Measurements from ENCODE around the gene UPK3B. TPM values are rescaled to one million over a fixed set of nuclear protein-coding genes. Genes with fewer than 3 reads are reported as not detected.

Gene UPK3B
- total and polyA plus RNA-seq, 10 of the 15 experiments (the other 5 are each of a cell fraction or from before 2014, with no cell fraction given), result 0.16 to 0.72 (median 0.27) TPM; not detected in 5

GRCh38 chr7:76515999-76516443, 5.7 kb downstream of the UPK3B start:
- in situ Hi-C loops (cut with MboI), result loop anchor here (25.0 kb wide), 1 partner anchor 496 kb away; no protein-coding TSS in a partner anchor
- Histone ChIP-seq H2AFZ (ENCODE audit: control insufficient read depth, low read depth, low read length) (peak overlapping the region; percentile 72), H3K4me2 (ENCODE audit: control insufficient read depth, insufficient read depth) (peak overlapping the region; percentile 49; the same call in 1 of the 2 replicates), H3K27me3 (replicated peaks in 1 of 2; ENCODE audit: control insufficient read depth in 2 of 2, insufficient read depth in 2 of 2, low read length in 1 of 2) (no peaks in the 10 kb centered on the region), H3K9ac (ENCODE audit: control insufficient read depth, insufficient read depth, low read length) (no peak overlapping the region), H3K4me1 (ENCODE audit: control insufficient read depth, insufficient read depth, low read length) (no peaks in the 10 kb centered on the region), H3K27ac (ENCODE audit: control insufficient read depth, insufficient read depth) (no peak overlapping the region), H4K20me1 (ENCODE audit: control insufficient read depth, insufficient read depth) (no peaks in the 10 kb centered on the region), H3K9me3 (replicated peaks; ENCODE audit: control insufficient read depth, insufficient read depth, low read length) (no peaks in the 10 kb centered on the region), H3K4me3 (no peak overlapping the region), H3K79me2 (ENCODE audit: control insufficient read depth, insufficient read depth, low read length) (no peaks in the 10 kb centered on the region), H3K36me3 (ENCODE audit: control insufficient read depth in 2 of 2, insufficient read depth in 2 of 2, low read length in 1 of 2) (no peaks in the 10 kb centered on the region)
- ATAC-seq (peak; percentile 89), FAIRE-seq (peak; percentile 82), DNase-seq (ENCODE audit: low read depth, low spot score) (no peak)
- SMC1A ChIA-PET (ENCODE audit: uncharacterized antibody, unreplicated experiment), result no interaction called here
- RAD21 ChIA-PET (ENCODE audit: unreplicated experiment), result no interaction called here
- BruUV-seq (replicated peaks), result no TSS peak
- intact Hi-C loops (cut with micrococcal nuclease; ENCODE audit: unreplicated experiment), result loop anchor here (5.0 kb wide), 1 partner anchor 91 kb away; no protein-coding TSS in a partner anchor
- WGBS (ENCODE audit: insufficient coverage, insufficient replicate concordance, low lambda C conversion rate, missing lambda C conversion rate), result 5% methylated on average over 32 of the region's 32 CpGs
- POLR2A ChIA-PET, result no interaction called here
- CTCF ChIA-PET, result interaction anchor here (0.6 kb wide), 1 partner anchor 73 kb away, joined by 3 read pairs; no protein-coding TSS in a partner anchor
- TF ChIP-seq USF1 (IDR thresholded peaks at IDR 0.05; ENCODE audit: borderline replicate concordance, extremely low read length, insufficient read depth, low read depth, low read length), result no peak
- no peak for TF ChIP-seq CREB1 (IDR thresholded peaks at IDR 0.05; ENCODE audit: low read depth)
- TF ChIP-seq CHD4 (IDR thresholded peaks at IDR 0.05), result no peak
- no peak for TF ChIP-seq MYC (IDR thresholded peaks at IDR 0.05; ENCODE audit: insufficient read depth, insufficient read length, insufficient replicate concordance, low read length, severe bottlenecking)
- no peak for TF ChIP-seq ZNF24 (IDR thresholded peaks at IDR 0.05)
- peak; percentile 28; the same call in 1 of the 2 replicates for TF ChIP-seq PAX5 (IDR thresholded peaks at IDR 0.05; ENCODE audit: borderline replicate concordance, low read depth, low read length)
- TF ChIP-seq TCF7 (IDR thresholded peaks at IDR 0.05; ENCODE audit: borderline replicate concordance), result no peak
- TF ChIP-seq E2F8 (IDR thresholded peaks at IDR 0.05; ENCODE audit: low read depth, partially characterized antibody), result no peak
- no peak for TF ChIP-seq RCOR1 (conservative IDR thresholded peaks at IDR 0.05; ENCODE audit: low read depth, low read length)
- peak; percentile 95 for TF ChIP-seq SMC3 (IDR thresholded peaks at IDR 0.05; ENCODE audit: borderline replicate concordance, low read length)
- peak; percentile 83 for TF ChIP-seq YY1 (IDR thresholded peaks at IDR 0.05; ENCODE audit: low read depth, low read length)
- TF ChIP-seq ZNF622 (IDR thresholded peaks at IDR 0.05), result no peak
- no peak for TF ChIP-seq SIX5 (IDR thresholded peaks at IDR 0.05; ENCODE audit: low read depth, low read length, severe bottlenecking)
- no peak for TF ChIP-seq MTA3 (IDR thresholded peaks at IDR 0.05; ENCODE audit: borderline replicate concordance, low read length)
- peak; percentile 50; the same call in 1 of the 2 replicates for TF ChIP-seq BACH1 (IDR thresholded peaks at IDR 0.05; ENCODE audit: borderline replicate concordance)
- no peak for TF ChIP-seq NFYA (IDR thresholded peaks at IDR 0.05; ENCODE audit: borderline replicate concordance, low read depth, low read length)
- TF ChIP-seq SUPT20H (IDR thresholded peaks at IDR 0.05; ENCODE audit: borderline replicate concordance, control insufficient read depth, low read depth, low read length), result no peak
- TF ChIP-seq POLR2AphosphoS5 (IDR thresholded peaks at IDR 0.05; ENCODE audit: low read length), result no peak
- TF ChIP-seq BHLHE40 (IDR thresholded peaks at IDR 0.05; ENCODE audit: borderline replicate concordance in 1 of 2, low read depth in 2 of 2, low read length in 1 of 2), result peak; percentile 21 to 34; a peak in 1 of 4 replicates
- no peak for TF ChIP-seq HCFC1 (IDR thresholded peaks at IDR 0.05; ENCODE audit: low read length)
- no peak for TF ChIP-seq SREBF2 (IDR thresholded peaks at IDR 0.05; ENCODE audit: low read length)
- no peak for TF ChIP-seq MYB (IDR thresholded peaks at IDR 0.05; ENCODE audit: borderline replicate concordance, low read depth, low read length)
- TF ChIP-seq ZNF207 (IDR thresholded peaks at IDR 0.05; ENCODE audit: borderline replicate concordance), result 0 out of 2 replicates have a peak, but pooled peaks have one; percentile 39

Measured in GM12878 (cell line).